ENCODE results near the gene TADA2B.

DNA sequence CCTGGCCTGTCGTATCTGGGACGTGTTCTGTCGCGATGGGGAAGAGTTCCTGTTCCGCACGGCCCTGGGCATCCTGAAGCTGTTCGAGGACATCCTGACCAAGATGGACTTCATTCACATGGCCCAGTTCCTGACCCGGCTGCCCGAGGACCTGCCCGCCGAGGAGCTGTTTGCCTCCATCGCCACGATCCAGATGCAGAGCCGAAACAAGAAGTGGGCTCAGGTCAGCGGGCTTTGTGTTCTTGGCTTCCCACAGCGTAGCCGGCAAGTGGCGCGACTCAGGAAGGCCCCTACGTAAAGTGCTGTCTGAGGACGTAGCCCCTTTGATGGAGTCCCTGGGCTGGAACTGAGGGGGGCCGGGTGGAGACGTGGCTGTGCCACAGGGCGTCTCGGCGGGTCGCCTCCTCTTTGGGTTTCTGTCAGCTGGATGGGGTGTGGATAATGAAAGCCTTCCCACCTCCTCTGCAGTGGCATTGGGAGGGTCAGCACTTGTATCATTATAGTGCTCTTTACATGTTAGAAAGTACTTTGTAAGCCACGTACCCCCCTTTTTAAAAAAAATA, 18.1 kb upstream of the TADA2B start:
- no peak for TF ChIP-seq FOSL1 (tag; conservative IDR thresholded peaks at IDR 0.05)
- no peak for TF ChIP-seq ATF6 (CRISPR knock-in tag; IDR thresholded peaks at IDR 0.05)

Data from K562 (cell line).